Choroid plexus epithelial cell (primary cell): ENCODE measurements around the gene UBL4B.

Experiments used
- DNase-seq: peaks from one replicate; pipeline ENCODE4 v3.0.0-alpha.2; 2010; ENCODE audit warnings: low read depth
- H3K4me3 ChIP-seq: 2 replicates; pipeline ENCODE4 v1.5.1; 2011; ENCODE audit warnings: low read depth, mild to moderate bottlenecking, control low read depth, low read length, moderate library complexity
- CTCF ChIP-seq: conservative IDR thresholded peaks from 2 replicates; pipeline ENCODE4 v1.5.1; 2011; ENCODE audit warnings: low read depth, mild to moderate bottlenecking, control low read depth, inconsistent platforms, low read length, moderate library complexity

Gene UBL4B

GRCh38 chr1:110067893-110068645 lies 44.2 kb upstream of the UBL4B start:
- no peak overlapping the region for H3K4me3 ChIP-seq

GRCh38 chr1:110068646-110069403 lies 43.4 kb upstream of the UBL4B start:
- TF ChIP-seq CTCF: no peak
- DNase-seq: no peak
- no peak overlapping the region for H3K4me3 ChIP-seq

More at GRCh38 chr1:110067893-110068645, 44.2 kb upstream of the UBL4B start:
- no peak for TF ChIP-seq CTCF
- DNase-seq: no peak

DNA sequence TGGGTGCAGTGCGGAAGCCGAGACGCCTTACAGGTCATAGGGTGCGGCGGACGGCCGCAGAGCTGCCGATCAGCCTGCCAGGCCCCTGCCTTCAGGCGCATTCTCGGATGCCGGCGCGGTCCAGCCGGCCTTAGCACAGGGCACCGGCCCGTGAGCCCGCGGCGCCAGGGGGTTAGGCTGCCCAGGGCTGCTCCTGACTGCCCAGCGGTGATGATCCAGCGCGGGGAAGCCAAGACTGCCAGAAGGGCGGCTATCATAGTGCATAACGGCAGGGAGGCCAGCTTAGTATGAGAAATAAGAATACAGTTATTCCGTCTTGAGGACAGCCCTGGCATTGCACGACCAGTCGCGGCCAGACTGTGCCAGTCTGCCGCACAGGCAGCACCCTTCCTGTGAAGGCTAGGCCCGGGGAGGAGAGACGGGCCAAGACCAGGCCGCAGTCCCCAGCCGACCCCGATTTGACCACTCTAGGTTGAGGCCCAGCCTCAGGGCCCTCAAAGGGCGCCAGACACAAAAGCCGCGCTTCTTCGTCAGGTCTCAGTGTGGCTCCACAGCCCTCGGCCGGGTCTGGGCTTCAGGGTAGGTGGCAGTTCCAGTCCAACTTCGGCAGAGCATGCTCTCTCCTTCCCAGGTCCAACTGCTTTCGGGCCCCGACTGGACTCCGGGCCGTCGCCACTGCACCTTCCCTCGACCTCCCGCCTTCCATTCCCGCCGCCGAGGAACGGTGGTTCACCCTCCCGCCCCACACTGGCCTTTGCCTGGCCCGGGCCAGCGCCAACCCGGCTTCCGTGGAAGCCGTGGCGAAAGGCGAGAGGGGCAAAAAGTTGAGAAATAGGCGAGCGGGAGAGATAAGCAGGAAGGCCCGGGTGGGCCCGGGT lies 42.6 kb upstream of the UBL4B start:
- DNase-seq: no peak
- TF ChIP-seq CTCF: no peak
- H3K4me3 ChIP-seq: no peak overlapping the region

DNA sequence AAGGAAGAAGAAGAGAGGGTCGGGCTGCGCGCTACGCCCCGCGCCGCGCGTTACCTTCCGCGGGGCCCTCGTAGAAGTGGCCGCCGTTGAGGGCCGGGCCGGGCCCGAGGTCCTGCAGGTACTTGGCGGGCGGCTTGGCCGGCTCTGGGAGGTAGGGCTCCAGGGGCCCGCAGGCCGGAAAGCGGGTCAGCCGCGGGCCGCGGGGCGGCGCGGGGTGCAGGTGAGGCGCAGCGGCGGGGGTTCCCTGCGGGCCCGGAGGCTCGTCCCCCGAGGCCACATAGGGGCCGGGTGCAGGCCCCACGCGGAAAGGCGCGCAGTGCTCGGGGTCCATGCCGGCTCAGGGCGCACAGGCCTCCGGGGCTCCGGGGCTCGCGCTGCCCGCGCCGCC lies 42.0 kb upstream of the UBL4B start:
- no peak overlapping the region for H3K4me3 ChIP-seq
- TF ChIP-seq CTCF: no peak
- no peak for DNase-seq

GRCh38 chr1:110070671-110071242 lies 41.5 kb upstream of the UBL4B start, which contains the start of gene ALX3:
TSS of gene ALX3 (minus strand) at chr1:110070672. CDS start at chr1:110070612, 60 bp downstream.
- DNase-seq: no peak
- no peak within 1 kb of the TSS for H3K4me3 ChIP-seq
- no peak for TF ChIP-seq CTCF

DNA sequence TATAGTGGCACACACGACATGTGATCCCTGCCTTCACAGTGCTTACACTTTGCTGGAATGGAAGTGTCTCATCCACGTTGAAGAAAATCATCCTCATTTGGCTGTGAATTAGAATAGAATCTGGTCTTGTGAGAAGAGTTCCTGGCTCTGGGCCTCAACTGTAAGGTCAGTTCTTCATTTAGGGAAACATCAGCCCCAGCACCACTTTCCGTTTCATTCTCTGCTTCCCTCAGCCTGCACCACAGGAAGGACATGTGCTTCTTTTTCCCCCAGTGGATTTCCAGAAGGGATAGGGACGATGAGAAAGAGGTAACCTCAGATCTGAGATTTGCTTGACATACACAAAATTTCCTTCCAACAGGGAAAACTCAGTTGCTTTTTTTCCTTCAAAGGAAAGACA lies 38.1 kb upstream of the UBL4B start:
- no peak for TF ChIP-seq CTCF
- H3K4me3 ChIP-seq: no peak overlapping the region
- no peak for DNase-seq
